Left lobe of liver (tissue), 2 donors: ENCODE measurements around the gene ITGB1. TPM values are rescaled to one million over a fixed set of nuclear protein-coding genes. Genes with fewer than 3 reads are reported as not detected.

ENCODE experiments used
- ATAC-seq: fragments of 200-7000 bp; cut with Tn5 transposase; one replicate; pipeline ENCODE4 v1.9.1; 2020; ENCODE audit warnings: mild to moderate bottlenecking, moderate library complexity
- DNase-seq: peaks from one replicate; pipeline ENCODE4 v3.0.0-alpha.2; 2020; ENCODE audit warnings: low spot score
- total RNA-seq: library from RNA; stranded (reverse); gene quantifications from one replicate; pipeline ENCODE4 v1.2.1, GENCODE V29; 2021
- donor health status: DM: no; HTN: no; CAD: no; lungs with moderate emphysema.
- donor health status: DM: no; HTN: yes; CAD: no.

Gene ITGB1
- total RNA-seq, 1 donor from 2014 or later, result 142 TPM

GRCh38 chr10:32956365-32957197 lies 1.4 kb downstream of the ITGB1 start:
- ATAC-seq (no peak), DNase-seq (no peak)

GRCh38 chr10:32955790-32956189 lies 2.2 kb downstream of the ITGB1 start:
- ATAC-seq (no peak), DNase-seq (no peak)

- no peak for DNase-seq
These were observed 2.7 kb downstream of the ITGB1 start for GRCh38 chr10:32955299-32955772.

GRCh38 chr10:32954545-32955298 lies 3.3 kb downstream of the ITGB1 start:
- no peak for ATAC-seq
- no peak for DNase-seq

More at GRCh38 chr10:32955299-32955772, 2.7 kb downstream of the ITGB1 start:
- ATAC-seq, result no peak

- ATAC-seq, result no peak
These were observed 4.0 kb downstream of the ITGB1 start for GRCh38 chr10:32954080-32954479.

GRCh38 chr10:32953277-32953927 lies 4.6 kb downstream of the ITGB1 start:
- ATAC-seq, result no peak

More at GRCh38 chr10:32954080-32954479, 4.0 kb downstream of the ITGB1 start:
- DNase-seq, result no peak

GRCh38 chr10:32952541-32953276 lies 5.3 kb downstream of the ITGB1 start:
- ATAC-seq (no peak), DNase-seq (no peak)

More at GRCh38 chr10:32953277-32953927, 4.6 kb downstream of the ITGB1 start:
- no peak for DNase-seq

- no peak for ATAC-seq
- DNase-seq, result no peak
These were observed 5.9 kb downstream of the ITGB1 start for GRCh38 chr10:32952094-32952493.

GRCh38 chr10:32951111-32951510 lies 6.9 kb downstream of the ITGB1 start:
- DNase-seq (no peak), ATAC-seq (no peak)

GRCh38 chr10:32950591-32951108 lies 7.4 kb downstream of the ITGB1 start:
- DNase-seq (no peak), ATAC-seq (no peak)

GRCh38 chr10:32949221-32949678 lies 8.8 kb downstream of the ITGB1 start:
- no peak for DNase-seq
- no peak for ATAC-seq

GRCh38 chr10:32948451-32948850 lies 9.6 kb downstream of the ITGB1 start:
- ATAC-seq (no peak), DNase-seq (no peak)

GRCh38 chr10:32947586-32947985 lies 10.4 kb downstream of the ITGB1 start:
- DNase-seq (no peak), ATAC-seq (no peak)

GRCh38 chr10:32946108-32946507 lies 11.9 kb downstream of the ITGB1 start:
- no peak for ATAC-seq
- no peak for DNase-seq

GRCh38 chr10:32943854-32944661 lies 14.0 kb downstream of the ITGB1 start:
- DNase-seq (peak; percentile 58), ATAC-seq (peak; percentile 89)

- DNase-seq (no peak), ATAC-seq (no peak)
These were observed 14.6 kb downstream of the ITGB1 start for GRCh38 chr10:32943395-32943794.

GRCh38 chr10:32942081-32942480 lies 15.9 kb downstream of the ITGB1 start:
- ATAC-seq (no peak), DNase-seq (no peak)

- ATAC-seq, result no peak
- no peak for DNase-seq
These were observed 16.7 kb downstream of the ITGB1 start for GRCh38 chr10:32941357-32941756.
